HUES48 (cell line): Measurements from ENCODE around the gene TIMP4.

Source experiments
- H3K27ac ChIP-seq: one replicate; pipeline ENCODE4 v1.7.0; 2013; ENCODE audit warnings: low read depth, low read length, inconsistent platforms
- H3K27me3 ChIP-seq: 2 replicates; pipeline ENCODE4 v1.6.1; 2013; ENCODE audit warnings: mild to moderate bottlenecking, low read length; ENCODE audit not compliant: control insufficient read depth, insufficient read depth
- H3K36me3 ChIP-seq: 2 replicates; pipeline ENCODE4 v1.6.1; 2013; ENCODE audit warnings: low read length; ENCODE audit not compliant: control insufficient read depth, insufficient read depth
- H3K4me1 ChIP-seq: 2 replicates; pipeline ENCODE4 v1.6.1; 2013; ENCODE audit warnings: mild to moderate bottlenecking, low read length; ENCODE audit not compliant: control insufficient read depth, insufficient read depth
- H3K4me3 ChIP-seq: 2 replicates; pipeline ENCODE4 v1.5.1; 2013; ENCODE audit warnings: mild to moderate bottlenecking, low read depth, low read length
- H3K9ac ChIP-seq: 2 replicates; pipeline ENCODE4 v1.6.1; 2013; ENCODE audit warnings: mild to moderate bottlenecking, low read depth, low read length, moderate library complexity
- H3K9me3 ChIP-seq: 2 replicates; pipeline ENCODE4 v1.6.1; 2013; ENCODE audit warnings: low read length; ENCODE audit not compliant: control insufficient read depth, insufficient read depth

Gene TIMP4

GRCh38 chr3:12148183-12148940 lies 10.3 kb downstream of the TIMP4 start:
- Histone ChIP-seq H3K36me3 (peaks cover 12% of the 10 kb centered on the region), H3K9me3 (no peaks in the 10 kb centered on the region), H3K27me3 (no peaks in the 10 kb centered on the region), H3K9ac (no peak overlapping the region), H3K4me3 (no peak overlapping the region), H3K27ac (no peak overlapping the region), H3K4me1 (no peaks in the 10 kb centered on the region)

GRCh38 chr3:12147049-12147780 lies 11.5 kb downstream of the TIMP4 start:
- 0 out of 2 replicates have a peak, but pooled peaks cover under 1% of the 10 kb centered on the region for H3K36me3 ChIP-seq
- no peaks in the 10 kb centered on the region for H3K9me3 ChIP-seq
- H3K27ac ChIP-seq, result no peak overlapping the region
- H3K27me3 ChIP-seq, result no peaks in the 10 kb centered on the region
- H3K9ac ChIP-seq, result no peak overlapping the region
- no peaks in the 10 kb centered on the region for H3K4me1 ChIP-seq
- H3K4me3 ChIP-seq, result no peak overlapping the region

- Histone ChIP-seq H3K27me3 (no peaks in the 10 kb centered on the region), H3K9ac (no peak overlapping the region), H3K4me1 (no peaks in the 10 kb centered on the region), H3K9me3 (no peaks in the 10 kb centered on the region), H3K36me3 (no peaks in the 10 kb centered on the region), H3K27ac (no peak overlapping the region), H3K4me3 (no peak overlapping the region)
Measured at GRCh38 chr3:12143949-12144504, 14.7 kb downstream of the TIMP4 start.

GRCh38 chr3:12142476-12142875 lies 16.2 kb downstream of the TIMP4 start:
- Histone ChIP-seq H3K4me1 (no peaks in the 10 kb centered on the region), H3K9ac (no peak overlapping the region), H3K9me3 (no peaks in the 10 kb centered on the region), H3K27me3 (no peaks in the 10 kb centered on the region), H3K27ac (no peak overlapping the region), H3K36me3 (no peaks in the 10 kb centered on the region), H3K4me3 (no peak overlapping the region)

- Histone ChIP-seq H3K9me3 (no peaks in the 10 kb centered on the region), H3K9ac (no peak overlapping the region), H3K27me3 (no peaks in the 10 kb centered on the region), H3K36me3 (no peaks in the 10 kb centered on the region), H3K4me3 (no peak overlapping the region), H3K4me1 (no peaks in the 10 kb centered on the region), H3K27ac (no peak overlapping the region)
Measured at GRCh38 chr3:12141350-12141749, 17.4 kb downstream of the TIMP4 start.

- Histone ChIP-seq H3K36me3 (no peaks in the 10 kb centered on the region), H3K4me1 (no peaks in the 10 kb centered on the region), H3K27me3 (no peaks in the 10 kb centered on the region), H3K9me3 (no peaks in the 10 kb centered on the region), H3K9ac (no peak overlapping the region), H3K4me3 (no peak overlapping the region), H3K27ac (no peak overlapping the region)
Measured at GRCh38 chr3:12139111-12139511, 19.6 kb downstream of the TIMP4 start.

- H3K4me1 ChIP-seq, result no peaks in the 10 kb centered on the region
- no peaks in the 10 kb centered on the region for H3K36me3 ChIP-seq
- no peak overlapping the region for H3K9ac ChIP-seq
- H3K4me3 ChIP-seq, result no peak overlapping the region
- no peak overlapping the region for H3K27ac ChIP-seq
- H3K9me3 ChIP-seq, result no peaks in the 10 kb centered on the region
- no peaks in the 10 kb centered on the region for H3K27me3 ChIP-seq
Measured at GRCh38 chr3:12138044-12138443, 20.7 kb downstream of the TIMP4 start.

GRCh38 chr3:12136371-12136770 lies 22.3 kb downstream of the TIMP4 start:
- Histone ChIP-seq H3K9ac (no peak overlapping the region), H3K4me3 (no peak overlapping the region), H3K27me3 (no peaks in the 10 kb centered on the region), H3K4me1 (no peaks in the 10 kb centered on the region), H3K9me3 (no peaks in the 10 kb centered on the region), H3K36me3 (no peaks in the 10 kb centered on the region), H3K27ac (no peak overlapping the region)

GRCh38 chr3:12135029-12135657 lies 23.6 kb downstream of the TIMP4 start:
- Histone ChIP-seq H3K4me1 (no peaks in the 10 kb centered on the region), H3K9me3 (no peaks in the 10 kb centered on the region), H3K27ac (no peak overlapping the region), H3K4me3 (no peak overlapping the region), H3K27me3 (no peaks in the 10 kb centered on the region), H3K36me3 (no peaks in the 10 kb centered on the region), H3K9ac (no peak overlapping the region)

- H3K9me3 ChIP-seq, result no peaks in the 10 kb centered on the region
- H3K4me1 ChIP-seq, result no peaks in the 10 kb centered on the region; the same call in 1 of the 2 replicates
- H3K36me3 ChIP-seq, result no peaks in the 10 kb centered on the region
- no peak overlapping the region for H3K27ac ChIP-seq
- no peak overlapping the region for H3K9ac ChIP-seq
- no peaks in the 10 kb centered on the region for H3K27me3 ChIP-seq
- H3K4me3 ChIP-seq, result no peak overlapping the region
Measured at GRCh38 chr3:12132881-12133280, 25.8 kb downstream of the TIMP4 start.
